HG03432 (cell line): Measurements from ENCODE around the gene C16orf86.

Source experiments
- ATAC-seq: cut with Tn5 transposase; IDR thresholded peaks from one replicate; pipeline ENCODE4 v1.9.1; 2021; ENCODE audit warnings: mild to moderate bottlenecking, moderate library complexity; ENCODE audit not compliant: unreplicated experiment

Gene C16orf86

GRCh38 chr16:67666559-67667452 lies at the start of gene C16orf86, which contains the start of gene ENKD1:
C16orf86 (plus strand) TSS chr16:67666814; CDS start chr16:67666971, 157 bp downstream.
ENKD1 (minus strand) TSS chr16:67666750; CDS start chr16:67666442, 308 bp downstream.
- ATAC-seq, result peak; percentile 63

- ATAC-seq, result no peak
Observed at GRCh38 chr16:67628216-67628615, 38.4 kb upstream of the C16orf86 start.

- no peak for ATAC-seq
Observed at GRCh38 chr16:67632415-67633172, 34.0 kb upstream of the C16orf86 start.

- ATAC-seq, result no peak
Observed at GRCh38 chr16:67636713-67637112, 29.9 kb upstream of the C16orf86 start.

- no peak for ATAC-seq
Observed at GRCh38 chr16:67637625-67638024, 29.0 kb upstream of the C16orf86 start.

- ATAC-seq, result no peak
Observed at GRCh38 chr16:67641779-67642708, 24.6 kb upstream of the C16orf86 start.

- no peak for ATAC-seq
Observed at GRCh38 chr16:67644038-67644437, 22.6 kb upstream of the C16orf86 start.

GRCh38 chr16:67645397-67646121 lies 21.1 kb upstream of the C16orf86 start:
- ATAC-seq, result peak; percentile 13

GRCh38 chr16:67647111-67647651 lies 19.4 kb upstream of the C16orf86 start:
- no peak for ATAC-seq

GRCh38 chr16:67647681-67648080 lies 18.9 kb upstream of the C16orf86 start:
- no peak for ATAC-seq

- ATAC-seq, result no peak
Observed at GRCh38 chr16:67648088-67648763, 18.4 kb upstream of the C16orf86 start.

- ATAC-seq, result no peak
Observed at GRCh38 chr16:67648764-67649407, 17.7 kb upstream of the C16orf86 start.

- ATAC-seq, result no peak
Observed at GRCh38 chr16:67649494-67649931, 17.1 kb upstream of the C16orf86 start.

- ATAC-seq, result no peak
Observed at GRCh38 chr16:67650023-67650422, 16.6 kb upstream of the C16orf86 start.

GRCh38 chr16:67651039-67651438 lies 15.6 kb upstream of the C16orf86 start:
- ATAC-seq, result no peak

GRCh38 chr16:67651847-67652246 lies 14.8 kb upstream of the C16orf86 start:
- ATAC-seq, result no peak

GRCh38 chr16:67652578-67653127 lies 14.0 kb upstream of the C16orf86 start:
- no peak for ATAC-seq

- no peak for ATAC-seq
Observed at GRCh38 chr16:67653128-67653788, 13.4 kb upstream of the C16orf86 start.
